HG03457 (cell line): ENCODE results near the gene AKAP6.
A peak's percentile ranks its signal among the peaks of the same experiment; 100 is the strongest.

ENCODE experiments used
- ATAC-seq: cut with Tn5 transposase; IDR thresholded peaks from one replicate; pipeline ENCODE4 v1.9.1; 2021; ENCODE audit warnings: moderate number of reproducible peaks; ENCODE audit not compliant: unreplicated experiment

The AKAP6 gene

DNA sequence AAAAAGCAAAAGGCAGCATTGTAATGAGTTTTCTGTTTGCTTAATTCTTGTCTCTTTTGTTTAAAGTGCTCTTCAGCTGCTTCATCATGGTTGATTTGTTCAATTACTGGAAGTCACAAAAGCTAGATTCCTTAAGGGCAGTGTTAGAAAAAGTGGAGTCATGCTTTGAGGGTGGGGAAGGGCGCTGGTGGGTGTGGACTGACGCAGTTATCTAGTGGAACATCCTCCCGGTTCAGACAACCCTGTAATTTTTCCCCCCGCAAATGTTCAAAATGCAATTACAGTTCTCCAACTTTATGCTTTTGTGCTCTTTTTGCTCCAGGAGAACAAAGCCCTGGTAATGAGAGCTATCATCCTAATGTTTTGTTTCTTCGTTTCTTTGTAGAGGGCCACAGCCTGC lies 2.1 kb downstream of the AKAP6 start:
- no peak for ATAC-seq

- ATAC-seq, result no peak
Measured at GRCh38 chr14:32332415-32333316, 3.6 kb downstream of the AKAP6 start.

- no peak for ATAC-seq
Measured at GRCh38 chr14:32336702-32337101, 7.6 kb downstream of the AKAP6 start.

GRCh38 chr14:32337759-32338158 lies 8.7 kb downstream of the AKAP6 start:
- no peak for ATAC-seq

GRCh38 chr14:32339188-32339587 lies 10.1 kb downstream of the AKAP6 start:
- no peak for ATAC-seq

GRCh38 chr14:32341947-32342846 lies 13.1 kb downstream of the AKAP6 start:
- ATAC-seq, result no peak

DNA sequence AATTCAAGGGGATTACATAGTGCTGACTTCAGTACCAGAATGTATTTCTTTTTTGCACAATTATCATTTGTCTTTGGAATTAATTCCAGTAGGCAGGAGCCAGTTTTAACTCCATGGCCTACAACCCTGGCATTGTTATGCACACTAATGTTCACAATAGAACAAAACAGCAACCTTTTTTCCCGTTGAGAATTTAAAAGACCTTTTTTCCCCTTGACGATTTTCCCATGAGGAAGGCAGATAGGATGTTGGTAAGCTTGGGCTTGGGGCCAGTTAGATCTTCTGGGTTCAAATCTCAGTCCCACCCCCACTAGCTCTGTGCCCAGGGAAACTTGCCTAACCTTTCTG lies 13.7 kb downstream of the AKAP6 start:
- no peak for ATAC-seq

GRCh38 chr14:32343926-32344430 lies 14.9 kb downstream of the AKAP6 start:
- ATAC-seq, result no peak

DNA sequence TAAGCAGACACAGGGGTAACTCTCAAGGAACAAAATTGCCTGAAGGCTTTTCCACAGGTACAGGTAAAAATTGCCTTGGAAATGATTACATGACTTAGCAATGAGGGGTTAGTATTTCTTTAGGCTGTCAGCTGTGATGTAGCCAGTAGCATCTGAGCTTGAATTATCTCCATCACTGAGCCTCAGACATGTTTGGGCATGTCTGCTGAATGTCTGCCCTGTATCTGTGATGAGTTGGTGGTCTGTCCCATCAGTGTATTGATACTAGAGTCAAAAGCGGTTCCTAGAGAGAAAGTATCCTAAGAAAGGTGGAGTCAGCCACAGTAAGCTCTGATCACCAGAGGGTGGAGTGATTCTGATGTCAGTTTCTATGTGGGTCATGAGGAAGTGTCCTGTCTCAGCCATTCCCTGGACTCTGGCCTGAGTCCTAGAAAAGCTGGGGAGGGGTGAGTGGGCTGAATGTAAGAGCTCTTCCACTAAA lies 16.3 kb downstream of the AKAP6 start:
- no peak for ATAC-seq

- ATAC-seq, result no peak
Measured at GRCh38 chr14:32349322-32349721, 20.2 kb downstream of the AKAP6 start.

DNA sequence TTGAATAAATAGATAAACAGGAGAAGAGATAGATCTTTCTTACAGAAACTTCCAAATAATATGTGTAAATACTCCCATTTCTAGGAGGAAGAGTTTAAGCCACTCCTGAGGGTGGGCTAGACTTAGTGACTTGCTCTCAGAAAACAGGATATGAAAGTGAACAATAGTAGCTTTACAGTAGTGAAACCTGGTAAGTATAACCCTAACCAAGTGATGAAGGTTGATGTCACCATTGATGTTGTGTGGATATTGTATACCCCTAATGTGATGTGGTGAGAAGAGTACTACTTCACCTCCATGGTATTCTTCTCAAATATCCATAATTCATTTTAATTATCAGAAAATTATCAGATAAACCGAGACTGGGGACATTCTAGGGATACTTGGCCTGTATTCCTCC lies 20.9 kb downstream of the AKAP6 start:
- peak; percentile 99 for ATAC-seq

GRCh38 chr14:32352631-32353030 lies 23.5 kb downstream of the AKAP6 start:
- no peak for ATAC-seq

GRCh38 chr14:32354716-32355115 lies 25.6 kb downstream of the AKAP6 start:
- ATAC-seq, result no peak

DNA sequence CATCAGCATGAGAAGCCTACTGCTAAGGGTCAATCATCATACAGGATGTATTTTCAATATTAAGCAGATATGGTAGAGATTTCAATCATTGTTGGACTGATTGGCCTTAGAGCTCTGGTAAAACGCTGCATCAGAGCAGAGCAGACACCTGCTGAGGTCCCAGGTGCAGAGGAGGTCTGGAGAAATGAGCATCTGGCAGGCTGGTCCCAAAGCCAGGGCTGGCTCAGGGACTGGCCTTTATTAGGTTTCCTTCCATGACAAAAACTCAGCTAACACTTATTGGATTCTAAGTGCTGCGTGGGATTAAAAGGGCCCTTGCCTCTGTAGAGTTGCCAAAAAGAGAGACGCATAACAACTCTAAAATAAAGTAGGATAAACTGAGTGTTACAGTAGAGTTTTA lies 29.7 kb downstream of the AKAP6 start:
- ATAC-seq, result no peak

- no peak for ATAC-seq
Measured at GRCh38 chr14:32361674-32362073, 32.6 kb downstream of the AKAP6 start.

DNA sequence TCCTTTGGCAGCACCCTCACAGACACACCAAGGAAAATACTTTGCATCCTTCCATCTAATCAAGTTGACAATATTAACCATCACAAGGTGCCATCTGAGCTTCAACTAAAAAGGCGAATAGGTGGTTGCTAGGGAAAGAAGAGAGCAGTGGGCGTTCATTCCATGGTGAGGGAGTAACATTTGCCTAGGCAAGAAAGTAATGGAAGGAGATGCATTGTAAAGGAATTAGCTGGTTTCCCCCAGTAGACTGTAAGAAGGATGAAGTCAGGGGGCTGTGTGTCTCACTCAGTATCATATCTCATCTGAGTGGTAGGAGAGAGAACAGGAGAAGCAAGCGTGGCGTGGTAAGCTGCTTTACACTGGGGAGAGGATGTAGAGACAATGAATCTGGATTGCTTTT lies 34.7 kb downstream of the AKAP6 start:
- no peak for ATAC-seq

- no peak for ATAC-seq
Measured at GRCh38 chr14:32364941-32365340, 35.8 kb downstream of the AKAP6 start.

DNA sequence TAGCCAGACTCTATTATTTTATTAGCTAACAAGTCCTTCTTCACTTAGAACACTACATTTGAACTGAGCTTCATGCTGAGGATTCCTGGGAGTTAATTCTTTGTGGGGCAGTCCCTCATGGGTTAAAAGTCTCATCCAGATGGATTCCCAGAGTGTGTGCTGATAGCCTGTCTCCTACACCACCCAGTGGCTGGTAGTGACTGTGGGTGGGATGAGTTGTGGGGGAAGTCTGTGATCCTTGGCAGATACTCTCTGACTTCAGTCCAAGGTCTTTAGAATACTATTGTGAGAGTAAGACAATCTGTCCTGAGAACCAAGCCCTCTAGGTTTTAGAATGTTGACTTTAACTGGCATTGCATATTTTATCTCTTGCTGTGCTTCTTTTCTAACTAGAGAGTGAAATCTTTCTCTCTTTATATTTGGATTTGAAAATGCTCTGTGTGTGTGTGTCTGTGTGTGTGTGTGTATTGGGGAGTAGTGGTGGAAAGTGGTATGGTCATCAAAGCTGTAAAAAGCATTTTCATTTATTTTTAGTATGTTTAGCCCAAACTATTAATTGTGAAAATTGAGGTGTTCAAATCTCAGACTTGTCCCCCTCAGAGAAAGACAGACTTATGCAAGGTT lies 37.3 kb downstream of the AKAP6 start:
- ATAC-seq, result no peak

DNA sequence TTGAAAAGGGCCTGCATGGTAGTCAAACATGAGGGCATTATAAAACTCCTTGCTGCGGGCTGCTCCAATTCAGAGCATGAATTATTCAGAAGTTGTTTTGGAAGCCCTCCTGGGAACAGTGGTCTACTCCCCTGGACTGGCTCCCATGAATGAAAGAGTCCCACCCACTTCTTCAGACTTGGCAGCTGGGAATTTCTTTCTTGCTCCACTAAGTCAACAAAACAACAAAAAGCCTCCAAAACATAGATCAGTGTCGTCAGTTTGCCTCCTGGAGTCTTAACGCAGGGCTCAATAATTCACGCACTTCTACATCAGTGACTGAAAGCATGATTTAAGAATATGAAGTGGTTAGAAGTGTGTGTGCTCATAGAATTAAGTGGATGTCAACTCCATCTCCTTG lies 37.9 kb downstream of the AKAP6 start:
- ATAC-seq, result no peak

- no peak for ATAC-seq
Measured at GRCh38 chr14:32367516-32367915, 38.4 kb downstream of the AKAP6 start.

GRCh38 chr14:32368107-32368506 lies 39.0 kb downstream of the AKAP6 start:
- ATAC-seq, result no peak
